Measurements from ENCODE around the gene STIM1. TPM values are rescaled to one million over a fixed set of nuclear protein-coding genes. Genes with fewer than 3 reads are reported as not detected.
"Not testable (repeated sequence)": the region's sequence is repeated elsewhere in the genome, so short reads cannot be mapped to it uniquely, and the experiment has no call there.

The STIM1 gene
- total RNA-seq, 1 experiment from 2014 or later, result 23.6 TPM

GRCh38 chr11:4093519-4094347 lies 238.3 kb downstream of the STIM1 start:
- Histone ChIP-seq H3K27me3 (ENCODE audit: control insufficient read depth, insufficient read depth, low read length) (no peaks in the 10 kb centered on the region), H3K4me3 (ENCODE audit: insufficient read depth, low read depth, low read length) (peak overlapping the region; percentile 89), H3K36me3 (replicated peaks; ENCODE audit: control insufficient read depth, insufficient read depth, low read length) (no peaks in the 10 kb centered on the region; the same call in 1 of the 2 replicates)
- no peak for DNase-seq

- H3K27me3 ChIP-seq (ENCODE audit: control insufficient read depth, insufficient read depth, low read length), result no peaks in the 10 kb centered on the region
- DNase-seq, result peak; percentile 93
- peak within 1 kb of the TSS; percentile 89 for H3K4me3 ChIP-seq (ENCODE audit: insufficient read depth, low read depth, low read length)
- H3K36me3 ChIP-seq (replicated peaks; ENCODE audit: control insufficient read depth, insufficient read depth, low read length), result no peaks in the 10 kb centered on the region; the same call in 1 of the 2 replicates
Observed at GRCh38 chr11:4094348-4095291, 239.2 kb downstream of the STIM1 start, which contains the start of gene RRM1. RRM1 (plus strand) TSS chr11:4094799; CDS start chr11:4095013, 214 bp downstream.

- H3K36me3 ChIP-seq (replicated peaks; ENCODE audit: control insufficient read depth, insufficient read depth, low read length), result no peaks in the 10 kb centered on the region; the same call in 1 of the 2 replicates
- H3K27me3 ChIP-seq (ENCODE audit: control insufficient read depth, insufficient read depth, low read length), result no peaks in the 10 kb centered on the region
- DNase-seq, result peak; percentile 16
- peak overlapping the region; percentile 89 for H3K4me3 ChIP-seq (ENCODE audit: insufficient read depth, low read depth, low read length)
Observed at GRCh38 chr11:4095509-4096230, 240.2 kb downstream of the STIM1 start.

GRCh38 chr11:4098026-4098621 lies 242.7 kb downstream of the STIM1 start:
- H3K27me3 ChIP-seq (ENCODE audit: control insufficient read depth, insufficient read depth, low read length), result no peaks in the 10 kb centered on the region
- DNase-seq, result no peak
- no peak overlapping the region for H3K4me3 ChIP-seq (ENCODE audit: insufficient read depth, low read depth, low read length)
- no peaks in the 10 kb centered on the region; the same call in 1 of the 2 replicates for H3K36me3 ChIP-seq (replicated peaks; ENCODE audit: control insufficient read depth, insufficient read depth, low read length)

- Histone ChIP-seq H3K4me3 (ENCODE audit: insufficient read depth, low read depth, low read length) (no peak overlapping the region), H3K36me3 (replicated peaks; ENCODE audit: control insufficient read depth, insufficient read depth, low read length) (peaks cover 4% of the 10 kb centered on the region), H3K27me3 (ENCODE audit: control insufficient read depth, insufficient read depth, low read length) (no peaks in the 10 kb centered on the region)
- no peak for DNase-seq
Observed at GRCh38 chr11:4102711-4103110, 247.2 kb downstream of the STIM1 start.

GRCh38 chr11:4103269-4103668 lies 247.8 kb downstream of the STIM1 start:
- Histone ChIP-seq H3K4me3 (ENCODE audit: insufficient read depth, low read depth, low read length) (no peak overlapping the region), H3K36me3 (replicated peaks; ENCODE audit: control insufficient read depth, insufficient read depth, low read length) (peaks cover 4% of the 10 kb centered on the region), H3K27me3 (ENCODE audit: control insufficient read depth, insufficient read depth, low read length) (no peaks in the 10 kb centered on the region)
- no peak for DNase-seq

- H3K4me3 ChIP-seq (ENCODE audit: insufficient read depth, low read depth, low read length), result no peak overlapping the region
- H3K27me3 ChIP-seq (ENCODE audit: control insufficient read depth, insufficient read depth, low read length), result no peaks in the 10 kb centered on the region
- H3K36me3 ChIP-seq (replicated peaks; ENCODE audit: control insufficient read depth, insufficient read depth, low read length), result peaks cover 5% of the 10 kb centered on the region
- DNase-seq, result no peak
Observed at GRCh38 chr11:4105916-4106315, 250.5 kb downstream of the STIM1 start.

- Histone ChIP-seq H3K36me3 (replicated peaks; ENCODE audit: control insufficient read depth, insufficient read depth, low read length) (peaks cover 3% of the 10 kb centered on the region), H3K27me3 (ENCODE audit: control insufficient read depth, insufficient read depth, low read length) (no peaks in the 10 kb centered on the region), H3K4me3 (ENCODE audit: insufficient read depth, low read depth, low read length) (no peak overlapping the region)
- no peak for DNase-seq
Observed at GRCh38 chr11:4111834-4112233, 256.4 kb downstream of the STIM1 start.

- H3K36me3 ChIP-seq (replicated peaks; ENCODE audit: control insufficient read depth, insufficient read depth, low read length), result peaks cover 2% of the 10 kb centered on the region
Observed at GRCh38 chr11:4115128-4115527, 259.7 kb downstream of the STIM1 start.

GRCh38 chr11:4118107-4118506 lies 262.6 kb downstream of the STIM1 start:
- H3K27me3 ChIP-seq (ENCODE audit: control insufficient read depth, insufficient read depth, low read length), result no peaks in the 10 kb centered on the region
- peaks cover 7% of the 10 kb centered on the region for H3K36me3 ChIP-seq (replicated peaks; ENCODE audit: control insufficient read depth, insufficient read depth, low read length)
- no peak overlapping the region for H3K4me3 ChIP-seq (ENCODE audit: insufficient read depth, low read depth, low read length)
- no peak for DNase-seq

More at GRCh38 chr11:4115128-4115527, 259.7 kb downstream of the STIM1 start:
- Histone ChIP-seq H3K4me3 (ENCODE audit: insufficient read depth, low read depth, low read length) (no peak overlapping the region), H3K27me3 (ENCODE audit: control insufficient read depth, insufficient read depth, low read length) (no peaks in the 10 kb centered on the region)
- DNase-seq, result no peak

GRCh38 chr11:4123218-4123617 lies 267.8 kb downstream of the STIM1 start:
- no peak for DNase-seq
- H3K4me3 ChIP-seq (ENCODE audit: insufficient read depth, low read depth, low read length), result no peak overlapping the region
- peaks cover 7% of the 10 kb centered on the region for H3K36me3 ChIP-seq (replicated peaks; ENCODE audit: control insufficient read depth, insufficient read depth, low read length)
- no peaks in the 10 kb centered on the region for H3K27me3 ChIP-seq (ENCODE audit: control insufficient read depth, insufficient read depth, low read length)

- H3K27me3 ChIP-seq (ENCODE audit: control insufficient read depth, insufficient read depth, low read length), result no peaks in the 10 kb centered on the region
- H3K36me3 ChIP-seq (replicated peaks; ENCODE audit: control insufficient read depth, insufficient read depth, low read length), result peaks cover 9% of the 10 kb centered on the region
- no peak overlapping the region for H3K4me3 ChIP-seq (ENCODE audit: insufficient read depth, low read depth, low read length)
- DNase-seq, result no peak
Observed at GRCh38 chr11:4125141-4125540, 269.7 kb downstream of the STIM1 start.

- Histone ChIP-seq H3K4me3 (ENCODE audit: insufficient read depth, low read depth, low read length) (no peak overlapping the region), H3K36me3 (replicated peaks; ENCODE audit: control insufficient read depth, insufficient read depth, low read length) (peaks cover 10% of the 10 kb centered on the region), H3K27me3 (ENCODE audit: control insufficient read depth, insufficient read depth, low read length) (no peaks in the 10 kb centered on the region)
- no peak for DNase-seq
Observed at GRCh38 chr11:4127357-4127756, 271.9 kb downstream of the STIM1 start.

- DNase-seq; H3K4me3 ChIP-seq (ENCODE audit: insufficient read depth, low read depth, low read length): not testable (repeated sequence)
- peaks cover 11% of the 10 kb centered on the region for H3K36me3 ChIP-seq (replicated peaks; ENCODE audit: control insufficient read depth, insufficient read depth, low read length)
Observed at GRCh38 chr11:4130219-4130618, 274.8 kb downstream of the STIM1 start.

More at GRCh38 chr11:4130219-4130618, 274.8 kb downstream of the STIM1 start:
- H3K27me3 ChIP-seq (ENCODE audit: control insufficient read depth, insufficient read depth, low read length), result not testable (repeated sequence)
